HG03064 (cell line): Measurements from ENCODE around the gene DIS3.
"Not testable (repeated sequence)": the region's sequence is repeated elsewhere in the genome, so short reads cannot be mapped to it uniquely, and the experiment has no call there.

ENCODE experiments used
- ATAC-seq: cut with Tn5 transposase; IDR thresholded peaks from one replicate; pipeline ENCODE4 v1.9.1; 2021; ENCODE audit warnings: low read depth; ENCODE audit not compliant: unreplicated experiment

The DIS3 gene

GRCh38 chr13:72781451-72782439 lies at the start of gene DIS3, which contains the start of gene PIBF1:
Gene DIS3, minus strand, starts transcription at chr13:72781900. Its CDS starts 68 bp downstream, at chr13:72781832.
Gene PIBF1, plus strand, starts transcription at chr13:72782133. Its CDS starts 1,337 bp downstream, at chr13:72783470.
- peak; percentile 97 for ATAC-seq

GRCh38 chr13:72823724-72824123 lies 42.0 kb upstream of the DIS3 start:
- ATAC-seq = no peak

- ATAC-seq = no peak
Observed at GRCh38 chr13:72823081-72823480, 41.4 kb upstream of the DIS3 start.

GRCh38 chr13:72820898-72821279 lies 39.2 kb upstream of the DIS3 start:
- ATAC-seq = no peak

- no peak for ATAC-seq
Observed at GRCh38 chr13:72820156-72820897, 38.6 kb upstream of the DIS3 start.

GRCh38 chr13:72808917-72809500 lies 27.3 kb upstream of the DIS3 start:
- no peak for ATAC-seq

GRCh38 chr13:72806514-72806913 lies 24.8 kb upstream of the DIS3 start:
- not testable (repeated sequence) for ATAC-seq

GRCh38 chr13:72805676-72806346 lies 24.1 kb upstream of the DIS3 start:
- no peak for ATAC-seq

GRCh38 chr13:72804301-72804700 lies 22.6 kb upstream of the DIS3 start:
- no peak for ATAC-seq

- no peak for ATAC-seq
Observed at GRCh38 chr13:72798817-72799216, 17.1 kb upstream of the DIS3 start.

- ATAC-seq = no peak
Observed at GRCh38 chr13:72792640-72793039, 10.9 kb upstream of the DIS3 start.

- no peak for ATAC-seq
Observed at GRCh38 chr13:72788831-72789230, 7.1 kb upstream of the DIS3 start.

GRCh38 chr13:72784679-72785078 lies 3.0 kb upstream of the DIS3 start:
- not testable (repeated sequence) for ATAC-seq

GRCh38 chr13:72782717-72783116 lies 1.0 kb upstream of the DIS3 start:
- no peak for ATAC-seq

- no peak for ATAC-seq
Observed at GRCh38 chr13:72774019-72774418, 7.7 kb downstream of the DIS3 start.

GRCh38 chr13:72763411-72763810 lies 18.3 kb downstream of the DIS3 start:
- ATAC-seq = no peak

- ATAC-seq = no peak
Observed at GRCh38 chr13:72760189-72760588, 21.5 kb downstream of the DIS3 start.

GRCh38 chr13:72757792-72758535 lies 23.7 kb downstream of the DIS3 start:
- no peak for ATAC-seq

GRCh38 chr13:72754111-72754510 lies 27.6 kb downstream of the DIS3 start:
- ATAC-seq = no peak

GRCh38 chr13:72751220-72751619 lies 30.5 kb downstream of the DIS3 start:
- no peak for ATAC-seq
